GM18909 (cell line): ENCODE data around the gene SKI.

Experiments used
- ATAC-seq: cut with Tn5 transposase; IDR thresholded peaks from one replicate; pipeline ENCODE4 v1.9.1; 2021; ENCODE audit warnings: mild to moderate bottlenecking; ENCODE audit not compliant: unreplicated experiment, poor library complexity

The SKI gene

GRCh38 chr1:2193514-2194281 is 34.4 kb upstream of the SKI start:
- ATAC-seq, result no peak

GRCh38 chr1:2194319-2194897 is 33.7 kb upstream of the SKI start, which contains the start of gene FAAP20:
Gene FAAP20 (minus strand): TSS chr1:2194772. CDS start chr1:2194749, 23 bp downstream.
- ATAC-seq, result peak; percentile 39

GRCh38 chr1:2194898-2195673 is 33.0 kb upstream of the SKI start:
- peak; percentile 69 for ATAC-seq

GRCh38 chr1:2195785-2196184 is 32.3 kb upstream of the SKI start:
- no peak for ATAC-seq

GRCh38 chr1:2196901-2197638 is 31.0 kb upstream of the SKI start:
- no peak for ATAC-seq

GRCh38 chr1:2197707-2198165 is 30.4 kb upstream of the SKI start:
- ATAC-seq, result no peak

- ATAC-seq, result no peak
These were observed 29.5 kb upstream of the SKI start for GRCh38 chr1:2198571-2198970.

GRCh38 chr1:2199042-2199810 is 28.9 kb upstream of the SKI start:
- no peak for ATAC-seq

- ATAC-seq, result no peak
These were observed 27.7 kb upstream of the SKI start for GRCh38 chr1:2200308-2200943.

- no peak for ATAC-seq
These were observed 27.1 kb upstream of the SKI start for GRCh38 chr1:2201062-2201461.

- ATAC-seq, result no peak
These were observed 26.0 kb upstream of the SKI start for GRCh38 chr1:2202008-2202575.

GRCh38 chr1:2202843-2203601 is 25.1 kb upstream of the SKI start:
- ATAC-seq, result no peak

- ATAC-seq, result no peak
These were observed 24.3 kb upstream of the SKI start for GRCh38 chr1:2203671-2204414.

- ATAC-seq, result peak; percentile 39
These were observed 23.5 kb upstream of the SKI start for GRCh38 chr1:2204415-2205190.

- ATAC-seq, result peak; percentile 65
These were observed 22.7 kb upstream of the SKI start for GRCh38 chr1:2205191-2205952.
